NCI-H1930 (cell line): ENCODE data around the gene NDUFA8.

Experiments used
- DNase-seq, 2 experiments: peaks; one replicate each; lab custom pipeline; 2025; lab: John Stamatoyannopoulos, UW

Gene NDUFA8

DNA sequence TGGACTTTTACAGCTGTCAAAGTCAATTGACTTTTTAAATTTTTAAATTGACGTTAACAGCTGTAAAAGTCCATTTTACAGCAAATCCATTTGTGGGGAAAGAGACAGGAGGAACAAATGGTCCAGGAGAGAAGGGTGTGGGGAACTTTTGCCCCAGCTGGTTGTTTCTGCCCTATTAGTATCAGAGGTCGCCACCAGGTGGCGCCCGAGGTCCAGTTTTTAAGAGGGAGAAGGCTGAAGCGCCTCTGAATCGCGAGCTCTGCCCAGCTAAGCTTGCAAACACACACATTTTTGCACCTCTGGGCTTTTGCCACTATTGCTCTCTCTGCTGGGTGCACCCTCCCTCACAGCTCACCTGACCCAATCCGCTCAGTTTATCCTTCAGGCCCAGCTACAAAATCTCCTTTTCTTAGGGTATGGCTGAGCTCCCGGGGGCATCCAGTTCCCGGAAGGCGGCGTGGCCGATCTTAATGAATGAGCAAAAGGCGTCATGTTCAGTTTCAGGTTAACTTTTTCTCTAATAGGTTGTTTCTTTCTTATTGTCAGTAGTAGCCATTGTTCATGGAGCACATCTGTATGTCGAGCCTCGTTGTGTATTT lies 60.2 kb downstream of the NDUFA8 start:
- DNase-seq: peak; percentile 24 to 75

DNA sequence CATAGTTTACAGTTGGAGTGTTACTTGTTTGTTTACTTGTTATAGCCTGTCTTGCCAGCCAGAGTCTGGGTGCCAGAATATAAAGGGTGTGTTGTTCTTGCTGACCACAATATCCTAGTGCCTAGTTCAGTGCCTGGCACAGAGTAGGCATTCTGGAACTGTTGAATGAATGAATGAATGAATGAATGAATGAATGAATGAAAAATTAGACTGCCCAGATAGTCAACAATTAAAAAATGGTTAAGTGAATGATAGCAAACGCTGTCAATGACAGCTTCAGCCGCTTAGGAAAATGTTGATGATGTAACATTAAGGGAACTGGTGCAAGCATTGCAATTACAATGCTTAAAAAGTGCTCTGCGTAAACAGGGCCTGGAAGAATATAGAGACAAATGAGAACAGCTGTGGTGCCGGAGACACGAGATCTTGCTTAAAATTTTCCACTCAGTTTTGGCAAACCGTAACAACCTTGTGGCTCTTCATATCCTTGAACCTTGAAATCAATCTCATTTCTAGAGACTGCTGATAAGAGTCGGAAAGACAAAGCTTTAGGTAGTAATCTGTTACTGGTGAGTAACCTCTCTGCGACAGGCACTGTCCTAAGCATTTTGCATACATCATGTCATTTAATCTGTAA lies 61.8 kb downstream of the NDUFA8 start:
- DNase-seq: peak in 1 of 2 experiments; percentile 10

DNA sequence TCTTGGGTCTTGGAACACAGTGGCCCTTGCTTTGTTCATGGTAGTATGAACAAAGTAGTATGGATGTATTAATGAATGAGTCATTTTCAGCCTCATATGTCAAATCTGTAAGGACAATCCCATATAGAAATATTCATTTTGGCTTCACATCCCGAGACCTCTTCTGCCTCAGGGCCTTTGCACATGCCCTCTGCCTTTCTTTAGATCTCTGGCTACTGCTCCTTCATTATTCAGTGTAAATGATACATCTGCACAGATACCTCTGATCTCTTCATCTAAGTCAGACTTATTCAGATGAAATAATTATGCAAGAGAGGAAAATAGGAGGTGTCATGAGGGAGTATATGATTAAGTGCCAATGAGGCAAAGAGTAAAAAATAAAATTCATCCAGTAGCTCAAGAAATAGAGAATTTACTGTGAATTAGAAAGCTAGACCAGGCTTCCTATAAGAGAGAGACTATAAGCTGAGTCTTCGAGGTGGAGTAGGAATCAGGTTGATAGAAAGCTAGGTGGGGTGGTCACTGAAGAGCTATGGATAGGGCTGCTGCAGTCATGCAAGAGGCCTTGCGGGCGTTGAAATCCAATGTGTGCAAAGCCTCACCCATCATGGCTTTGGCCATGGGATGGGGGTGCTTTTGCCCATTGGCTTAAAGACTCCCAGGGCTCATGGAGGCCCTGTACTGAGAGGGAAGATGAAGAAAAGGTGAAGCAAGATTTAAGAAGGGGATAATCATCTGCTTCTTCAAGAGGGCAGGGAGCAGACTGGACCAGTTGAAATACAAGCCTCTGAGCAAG lies 62.8 kb downstream of the NDUFA8 start:
- DNase-seq: no peak

DNA sequence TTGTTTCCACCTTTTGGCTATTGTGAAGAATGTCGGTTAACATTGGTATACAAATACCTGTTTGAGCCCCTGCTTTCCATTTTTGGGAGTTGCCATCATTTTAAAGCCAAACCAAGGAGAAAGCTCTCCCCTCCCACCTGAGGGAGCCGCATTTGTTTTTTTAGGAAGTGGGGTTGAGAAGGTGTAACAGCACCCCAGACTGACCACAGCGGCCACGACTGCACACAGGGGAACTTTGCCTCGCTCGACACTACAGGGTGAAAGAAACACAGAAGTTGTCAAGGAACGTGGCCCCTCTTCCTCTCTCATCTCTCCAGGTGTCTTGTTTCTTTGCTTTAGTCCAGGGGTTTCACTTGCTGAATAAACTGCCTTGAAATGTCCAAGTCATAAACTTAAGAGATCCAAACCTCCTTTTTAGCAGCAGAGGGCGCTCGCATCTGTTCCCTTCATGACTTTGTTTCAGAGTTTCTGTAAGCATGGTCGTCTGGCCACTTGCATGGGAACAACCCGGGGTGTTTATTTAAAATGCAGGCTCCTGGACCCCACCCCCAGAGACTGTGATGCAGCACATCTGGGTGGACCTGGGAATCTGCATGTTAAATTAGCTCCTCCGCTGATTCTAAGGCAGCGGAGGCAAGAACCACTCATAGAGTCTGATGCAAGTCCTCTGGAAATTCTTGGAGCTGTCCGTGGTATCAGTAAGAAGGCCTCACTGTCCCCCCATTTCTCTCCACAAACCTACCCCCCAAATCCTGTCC lies 64.4 kb downstream of the NDUFA8 start:
- peak; percentile 26 to 48 for DNase-seq
